ENCODE data around the gene CDH22. TPM values are rescaled to one million over a fixed set of nuclear protein-coding genes. Genes with fewer than 3 reads are reported as not detected.

Gene CDH22
- total RNA-seq, 1 experiment from 2014 or later: not detected

DNA sequence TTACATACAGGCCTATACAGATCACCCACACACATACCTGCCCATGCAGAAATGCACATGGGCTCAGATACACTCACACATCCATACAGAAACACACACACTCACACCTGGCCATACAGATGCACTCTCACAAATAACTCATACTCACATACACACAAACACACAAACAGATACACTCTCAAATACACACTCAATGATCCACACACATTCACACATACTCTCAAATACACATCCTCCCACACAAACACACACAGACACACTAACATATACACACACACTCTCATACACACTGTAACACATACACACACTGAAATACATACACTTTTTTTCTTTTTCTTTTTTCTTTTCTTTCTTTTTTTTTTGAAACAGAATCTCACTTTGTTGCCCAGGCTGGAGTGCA is 90.7 kb downstream of the CDH22 start:
- TF ChIP-seq, protein P1, sequence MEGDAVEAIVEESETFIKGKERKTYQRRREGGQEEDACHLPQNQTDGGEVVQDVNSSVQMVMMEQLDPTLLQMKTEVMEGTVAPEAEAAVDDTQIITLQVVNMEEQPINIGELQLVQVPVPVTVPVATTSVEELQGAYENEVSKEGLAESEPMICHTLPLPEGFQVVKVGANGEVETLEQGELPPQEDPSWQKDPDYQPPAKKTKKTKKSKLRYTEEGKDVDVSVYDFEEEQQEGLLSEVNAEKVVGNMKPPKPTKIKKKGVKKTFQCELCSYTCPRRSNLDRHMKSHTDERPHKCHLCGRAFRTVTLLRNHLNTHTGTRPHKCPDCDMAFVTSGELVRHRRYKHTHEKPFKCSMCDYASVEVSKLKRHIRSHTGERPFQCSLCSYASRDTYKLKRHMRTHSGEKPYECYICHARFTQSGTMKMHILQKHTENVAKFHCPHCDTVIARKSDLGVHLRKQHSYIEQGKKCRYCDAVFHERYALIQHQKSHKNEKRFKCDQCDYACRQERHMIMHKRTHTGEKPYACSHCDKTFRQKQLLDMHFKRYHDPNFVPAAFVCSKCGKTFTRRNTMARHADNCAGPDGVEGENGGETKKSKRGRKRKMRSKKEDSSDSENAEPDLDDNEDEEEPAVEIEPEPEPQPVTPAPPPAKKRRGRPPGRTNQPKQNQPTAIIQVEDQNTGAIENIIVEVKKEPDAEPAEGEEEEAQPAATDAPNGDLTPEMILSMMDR (IDR thresholded peaks at IDR 0.05; ENCODE audit: unreplicated experiment): no peak
- Mint-ChIP-seq H3K9me3 (ENCODE audit: unreplicated experiment) (no peaks in the 10 kb centered on the region), H3K36me3 (ENCODE audit: insufficient read depth, unreplicated experiment) (no peaks in the 10 kb centered on the region), H3K27me3 (ENCODE audit: insufficient read depth, unreplicated experiment) (no peaks in the 10 kb centered on the region), H3K4me1 (ENCODE audit: insufficient read depth, unreplicated experiment) (peaks cover 14% of the 10 kb centered on the region), H3K4me3 (ENCODE audit: unreplicated experiment) (no peak overlapping the region), H3K27ac (ENCODE audit: low read depth, unreplicated experiment) (no peak overlapping the region)
- BruUV-seq (replicated peaks): no TSS peak
- intact Hi-C loops (cut with micrococcal nuclease): no loop called here
- POLR2A ChIA-PET: no interaction called here
- CTCF ChIA-PET: no interaction called here
- no peak for DNase-seq (ENCODE audit: unreplicated experiment)

DNA sequence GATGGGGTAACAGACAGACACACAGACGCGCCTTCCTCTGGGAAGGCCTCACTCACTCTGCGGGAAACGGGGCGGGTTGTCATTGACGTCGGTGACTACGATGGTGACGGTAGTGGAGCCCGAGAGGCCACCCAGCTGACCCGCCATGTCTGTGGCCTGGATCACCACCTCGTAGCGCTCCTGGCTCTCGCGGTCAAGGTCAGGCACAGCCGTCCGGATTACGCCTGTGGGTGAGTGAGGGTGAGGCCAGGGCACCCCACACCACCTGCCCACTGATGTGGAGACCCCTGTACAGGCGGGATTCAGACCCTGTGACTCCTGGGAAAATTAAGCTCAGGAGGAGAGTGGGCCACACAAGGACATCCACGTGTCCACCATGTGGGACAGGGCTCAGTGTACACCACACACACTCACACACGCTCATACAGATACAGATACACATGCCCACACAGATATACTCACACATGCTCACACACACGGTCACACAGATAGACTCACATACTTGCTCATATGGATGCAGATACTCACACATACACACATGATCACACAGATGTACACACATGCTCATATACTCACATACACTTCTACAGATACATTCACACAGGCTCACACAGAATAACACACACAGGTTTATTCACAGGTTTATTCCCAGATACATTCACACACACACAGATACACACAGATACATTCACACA is 91.4 kb downstream of the CDH22 start:
- H3K4me3 Mint-ChIP-seq (ENCODE audit: unreplicated experiment): no peak overlapping the region
- intact Hi-C loops (cut with micrococcal nuclease): no loop called here
- H3K4me1 Mint-ChIP-seq (ENCODE audit: insufficient read depth, unreplicated experiment): peaks cover 13% of the 10 kb centered on the region
- no peaks in the 10 kb centered on the region for H3K36me3 Mint-ChIP-seq (ENCODE audit: insufficient read depth, unreplicated experiment)
- TF ChIP-seq, protein P1 (IDR thresholded peaks at IDR 0.05; ENCODE audit: unreplicated experiment): no peak
- H3K27me3 Mint-ChIP-seq (ENCODE audit: insufficient read depth, unreplicated experiment): no peaks in the 10 kb centered on the region
- no peak for DNase-seq (ENCODE audit: unreplicated experiment)
- ChIA-PET CTCF (interaction anchor here (0.6 kb wide), 1 partner anchor 462 kb away, joined by 3 read pairs; no protein-coding TSS in a partner anchor), POLR2A (no interaction called here)
- no TSS peak for BruUV-seq (replicated peaks)
- H3K9me3 Mint-ChIP-seq (ENCODE audit: unreplicated experiment): no peaks in the 10 kb centered on the region
- H3K27ac Mint-ChIP-seq (ENCODE audit: low read depth, unreplicated experiment): no peak overlapping the region

DNA sequence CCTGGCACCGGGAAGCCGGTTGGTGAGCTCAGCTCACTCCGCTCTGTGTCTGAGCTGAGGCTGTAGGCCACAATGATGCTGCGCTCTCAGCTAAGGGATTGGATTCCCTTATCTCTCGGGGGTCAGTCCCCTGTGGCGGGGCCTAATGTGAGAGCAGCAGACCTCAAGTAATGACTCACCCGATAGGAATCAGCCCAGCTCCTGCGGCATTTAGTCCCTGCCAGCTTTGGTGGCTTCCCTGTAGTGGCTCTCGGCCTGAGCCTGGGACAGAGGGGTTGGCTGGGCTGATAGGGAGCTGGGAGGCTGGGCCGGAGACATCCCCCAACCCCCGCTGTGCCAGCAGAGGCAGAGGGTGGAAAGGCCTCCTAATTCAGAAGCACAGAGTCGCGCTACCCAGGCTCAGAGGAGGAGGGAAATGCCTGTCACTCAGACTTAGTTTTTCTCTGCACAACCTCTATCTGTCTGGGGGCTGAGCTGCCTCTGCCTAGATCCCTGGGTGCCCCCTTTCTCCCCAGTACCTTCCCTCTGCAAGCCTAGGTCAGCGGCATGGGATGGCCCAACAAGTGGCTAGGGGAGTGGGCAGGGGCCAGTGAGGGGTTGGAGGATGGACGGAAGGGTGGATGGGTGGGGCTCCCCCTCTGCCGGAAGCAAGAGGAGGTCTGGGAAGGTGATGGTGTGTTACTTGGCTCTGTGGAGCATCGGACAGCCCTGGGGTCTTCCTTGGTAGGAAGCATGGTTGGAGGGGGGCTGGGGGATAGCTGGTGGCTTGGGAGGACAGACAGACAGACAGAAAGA is 92.2 kb downstream of the CDH22 start:
- no peaks in the 10 kb centered on the region for H3K36me3 Mint-ChIP-seq (ENCODE audit: insufficient read depth, unreplicated experiment)
- H3K4me3 Mint-ChIP-seq (ENCODE audit: unreplicated experiment): no peak overlapping the region
- ChIA-PET POLR2A (no interaction called here), CTCF (interaction anchor here (0.6 kb wide), 2 partner anchors 463 to 636 kb away, joined by 3 to 6 read pairs; no protein-coding TSS in a partner anchor)
- intact Hi-C loops (cut with micrococcal nuclease): no loop called here
- no peak overlapping the region for H3K27ac Mint-ChIP-seq (ENCODE audit: low read depth, unreplicated experiment)
- TF ChIP-seq, protein P1 (IDR thresholded peaks at IDR 0.05; ENCODE audit: unreplicated experiment): no peak
- H3K4me1 Mint-ChIP-seq (ENCODE audit: insufficient read depth, unreplicated experiment): peaks cover 13% of the 10 kb centered on the region
- DNase-seq (ENCODE audit: unreplicated experiment): no peak
- no peaks in the 10 kb centered on the region for H3K27me3 Mint-ChIP-seq (ENCODE audit: insufficient read depth, unreplicated experiment)
- no TSS peak for BruUV-seq (replicated peaks)
- no peaks in the 10 kb centered on the region for H3K9me3 Mint-ChIP-seq (ENCODE audit: unreplicated experiment)

- Mint-ChIP-seq H3K27me3 (ENCODE audit: insufficient read depth, unreplicated experiment) (no peaks in the 10 kb centered on the region), H3K9me3 (ENCODE audit: unreplicated experiment) (no peaks in the 10 kb centered on the region), H3K36me3 (ENCODE audit: insufficient read depth, unreplicated experiment) (no peaks in the 10 kb centered on the region), H3K4me3 (ENCODE audit: unreplicated experiment) (no peak overlapping the region), H3K27ac (ENCODE audit: low read depth, unreplicated experiment) (no peak overlapping the region), H3K4me1 (ENCODE audit: insufficient read depth, unreplicated experiment) (peaks cover 13% of the 10 kb centered on the region)
- no TSS peak for BruUV-seq (replicated peaks)
- intact Hi-C loops (cut with micrococcal nuclease): no loop called here
- TF ChIP-seq, protein P1 (IDR thresholded peaks at IDR 0.05; ENCODE audit: unreplicated experiment): no peak
- peak; percentile 27 for DNase-seq (ENCODE audit: unreplicated experiment)
- CTCF ChIA-PET: no interaction called here
- POLR2A ChIA-PET: interaction anchor here (1.3 kb wide), 1 partner anchor 45 kb away, joined by 4 read pairs; no protein-coding TSS in a partner anchor
These were observed 93.3 kb downstream of the CDH22 start for GRCh38 chr20:46214824-46215488.
